GM19351 (cell line): ENCODE measurements around the gene DUSP7.

Experiments used
- ATAC-seq: cut with Tn5 transposase; IDR thresholded peaks from one replicate; pipeline ENCODE4 v1.9.1; 2021; ENCODE audit warnings: mild to moderate bottlenecking, moderate library complexity; ENCODE audit not compliant: unreplicated experiment

The DUSP7 gene

DNA sequence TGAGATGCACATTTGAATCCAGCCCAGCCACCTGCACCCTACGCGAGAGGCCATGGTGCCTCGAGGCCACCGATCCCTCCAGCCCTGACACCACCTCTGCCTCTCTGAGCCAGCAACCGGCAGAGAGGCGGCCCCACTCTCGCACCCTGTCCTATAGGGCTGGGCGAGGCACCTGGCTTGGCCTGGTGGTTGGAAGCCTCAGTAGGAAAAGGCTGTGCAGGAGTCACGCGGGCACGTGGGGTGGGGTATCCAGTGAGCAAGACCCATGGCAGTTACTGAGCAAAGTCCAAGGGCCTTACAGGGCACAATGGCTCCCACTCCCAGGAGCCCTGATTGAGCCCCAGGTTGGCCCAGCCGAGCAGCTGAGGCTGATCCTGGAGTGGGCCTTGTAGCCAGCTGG, 12.4 kb upstream of the DUSP7 start:
- no peak for ATAC-seq

DNA sequence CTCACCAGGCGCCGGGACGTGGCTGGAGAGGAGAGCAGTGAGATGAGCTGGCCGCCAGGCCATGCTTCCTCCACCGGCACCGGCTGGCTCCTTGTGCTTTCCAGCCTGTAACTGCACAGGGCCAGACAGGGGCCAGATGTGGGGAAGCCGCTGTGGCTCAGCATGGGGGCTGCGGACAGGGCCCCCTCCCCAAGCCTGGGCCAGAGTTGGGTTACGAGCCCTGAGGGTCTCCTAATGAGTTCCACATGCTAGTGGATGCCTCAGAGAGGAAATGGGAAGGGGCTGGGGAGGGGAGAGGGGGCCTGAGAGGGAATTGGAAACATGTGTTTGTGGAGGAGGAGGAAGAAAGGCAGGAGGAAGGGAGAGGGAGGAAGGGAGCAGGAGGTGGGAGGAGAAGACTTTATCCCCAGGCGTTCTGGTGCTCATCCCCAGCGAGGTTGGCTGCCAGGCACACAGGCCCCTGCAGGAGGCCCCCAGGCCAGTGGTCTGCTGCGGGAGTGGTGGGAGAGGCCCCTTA, 11.7 kb upstream of the DUSP7 start:
- ATAC-seq = no peak

DNA sequence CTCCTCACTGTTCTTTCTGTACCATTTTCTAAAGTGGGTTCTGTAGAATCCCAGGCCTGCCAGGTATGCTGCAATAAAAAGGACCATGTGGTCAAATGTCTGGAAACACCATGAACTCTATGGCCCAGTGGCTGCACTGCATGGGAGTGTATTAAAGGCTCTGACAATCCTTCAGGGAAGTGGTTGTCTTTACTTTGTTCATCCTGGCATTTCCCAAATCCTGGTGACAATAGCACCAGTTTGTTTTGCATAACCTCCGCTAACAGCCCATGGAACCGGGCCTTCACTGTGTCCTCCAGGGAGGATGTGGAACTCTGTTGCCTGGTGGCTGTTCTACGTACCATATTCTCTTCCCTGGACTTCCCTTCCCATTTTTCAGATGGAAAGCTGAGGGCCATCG, 11.2 kb upstream of the DUSP7 start:
- no peak for ATAC-seq

DNA sequence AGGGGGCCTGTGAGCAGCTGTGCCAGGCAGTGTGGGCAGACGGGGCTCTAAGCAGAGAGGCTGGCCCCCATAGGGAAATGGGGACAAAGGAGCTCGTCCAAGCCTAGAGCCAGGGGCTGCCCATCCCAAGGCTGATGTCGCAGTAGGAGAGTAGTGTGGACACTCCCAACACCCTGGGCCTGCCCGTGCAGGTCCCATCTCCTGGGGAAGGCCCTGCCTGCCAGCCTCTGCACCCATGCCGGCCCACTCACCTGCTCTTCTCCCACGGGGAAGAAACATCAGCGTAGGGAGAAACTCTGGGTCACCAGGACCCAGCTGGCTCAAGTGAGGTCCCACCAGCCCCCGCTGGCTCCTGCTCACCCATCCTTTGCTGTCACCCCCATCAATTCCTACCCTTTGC, 10.7 kb upstream of the DUSP7 start:
- ATAC-seq = no peak

DNA sequence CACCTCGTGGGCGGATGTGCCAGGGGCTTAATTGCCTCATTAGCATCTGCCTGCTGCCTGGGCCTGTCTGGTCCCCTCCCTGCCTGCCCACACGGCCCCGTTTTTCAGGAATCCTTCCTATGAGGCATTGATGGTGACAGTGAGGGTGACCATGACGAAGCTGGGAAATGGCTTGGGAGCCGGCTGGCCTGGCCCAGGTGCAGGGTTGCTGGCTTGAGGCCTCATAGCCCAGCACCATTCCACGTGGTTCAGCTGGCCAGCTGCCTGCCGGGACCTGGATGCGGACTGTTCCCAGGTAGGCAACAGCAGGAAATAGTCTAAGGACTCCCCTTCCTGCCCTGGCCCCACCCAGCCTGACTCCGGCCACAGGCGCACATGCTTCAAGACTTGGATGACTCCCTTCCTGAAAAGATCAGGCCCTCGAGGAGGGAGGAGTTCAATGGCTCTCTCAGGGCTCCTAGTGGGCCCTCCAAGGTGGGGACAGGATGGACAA, 8.9 kb upstream of the DUSP7 start:
- ATAC-seq = no peak

DNA sequence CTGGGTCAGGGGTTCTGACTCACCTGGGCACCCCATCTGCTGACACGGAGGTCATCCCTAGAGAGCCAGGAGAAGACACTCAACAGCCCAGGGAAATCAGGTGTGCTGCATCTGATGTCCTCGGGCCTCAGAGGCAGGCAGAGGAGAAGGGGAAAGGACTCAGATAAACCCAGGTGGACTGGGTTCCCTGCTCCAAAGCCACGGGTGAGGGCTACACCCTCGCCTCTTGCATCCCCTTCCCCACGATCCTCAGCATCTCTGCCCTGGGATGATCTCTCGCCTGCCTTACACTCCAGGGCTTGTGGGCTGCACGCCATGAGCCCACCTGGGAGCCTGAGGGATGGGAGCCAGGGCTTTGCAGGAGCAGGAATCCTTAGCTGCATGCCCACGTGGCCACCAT, 8.2 kb upstream of the DUSP7 start:
- no peak for ATAC-seq

DNA sequence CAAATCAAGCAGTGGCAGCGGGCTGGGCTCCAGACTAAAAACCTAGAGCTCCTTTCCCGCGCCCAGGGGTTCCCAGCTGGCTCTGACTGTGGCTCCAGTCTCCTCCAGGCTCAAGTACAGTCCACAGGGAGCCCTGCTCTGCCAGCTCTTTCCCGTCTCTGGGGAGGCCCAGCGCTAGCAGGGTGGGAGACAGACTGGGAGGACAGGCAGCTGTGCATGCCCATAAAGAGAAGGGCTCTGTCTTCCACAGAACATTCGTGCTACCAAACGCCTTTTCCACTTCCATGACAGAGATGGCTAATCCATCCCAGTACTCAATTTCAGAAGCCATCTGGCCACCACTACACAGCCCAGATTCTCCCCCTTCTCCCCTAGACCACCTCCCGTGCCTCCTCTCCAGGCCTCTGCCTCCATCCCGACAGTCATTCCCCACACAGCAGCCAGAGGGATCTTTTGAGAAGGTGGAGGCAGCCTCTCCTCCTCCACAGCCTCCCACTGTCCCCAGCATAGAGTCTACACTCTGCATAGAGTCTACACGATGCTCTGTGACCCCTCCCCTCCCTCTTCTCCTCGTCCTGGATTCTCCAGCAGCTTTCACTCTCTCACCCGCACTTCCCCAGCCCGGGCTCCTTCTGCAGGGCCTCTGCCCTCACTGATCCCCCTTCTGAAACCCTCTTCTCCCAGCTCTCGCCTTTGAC, 6.8 kb upstream of the DUSP7 start:
- ATAC-seq = no peak

DNA sequence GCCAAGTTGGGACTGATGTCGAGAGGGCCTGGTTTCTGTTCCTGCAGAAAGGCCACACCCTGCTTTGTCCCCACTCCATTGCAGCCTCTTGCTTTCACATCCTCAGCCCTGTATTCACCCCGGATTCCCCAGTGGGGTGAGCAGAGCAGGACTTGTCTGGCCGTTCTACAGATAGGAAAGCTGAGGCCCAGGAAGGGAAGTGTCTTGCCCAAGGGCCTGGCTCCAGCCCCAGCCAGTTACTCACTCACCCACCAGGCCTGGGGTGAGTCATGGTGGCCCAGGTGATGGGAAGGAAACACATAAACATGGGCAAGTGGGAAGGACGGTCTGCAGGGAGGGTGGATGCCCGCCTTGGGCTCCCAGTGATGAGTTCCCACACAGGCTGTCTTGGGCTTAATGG, 6.1 kb upstream of the DUSP7 start:
- ATAC-seq = peak; percentile 50

DNA sequence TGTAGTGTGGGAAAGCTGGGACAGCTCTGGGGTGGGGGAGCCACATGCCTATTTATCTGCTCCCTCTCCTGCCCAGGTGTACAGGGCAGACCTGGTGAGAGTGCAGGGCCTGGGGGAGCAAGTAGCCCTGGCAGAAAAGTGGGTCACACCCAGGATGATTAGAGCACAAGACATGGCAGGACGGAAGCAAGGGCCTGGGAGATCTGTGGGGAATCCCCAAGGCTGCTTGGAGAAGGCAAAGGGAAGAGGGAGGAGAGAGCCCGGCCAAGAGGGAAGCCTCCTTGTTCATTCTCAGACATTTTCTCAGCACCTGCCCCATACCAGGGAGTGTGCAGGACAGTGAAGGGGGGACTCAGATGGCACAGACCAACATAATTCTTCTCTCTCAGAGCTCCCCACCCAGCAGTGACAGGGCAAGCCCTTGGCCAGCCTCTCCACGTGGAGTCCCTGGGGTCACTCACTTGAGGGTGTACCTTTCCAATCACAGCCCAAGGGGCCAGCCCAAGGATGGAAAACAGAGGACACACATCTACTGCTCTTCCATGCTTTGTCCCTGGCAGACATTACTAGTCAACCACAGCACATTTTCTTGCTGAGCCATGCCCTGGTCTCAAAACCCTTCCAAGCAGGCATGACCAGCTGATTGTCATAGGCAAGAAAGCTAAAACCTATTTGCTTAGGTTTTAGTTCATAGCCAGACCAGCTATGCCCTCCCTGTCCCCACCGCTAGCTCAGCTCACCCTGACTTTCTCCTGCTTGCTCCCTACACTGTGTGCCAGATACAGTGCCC, 4.9 kb upstream of the DUSP7 start:
- no peak for ATAC-seq

DNA sequence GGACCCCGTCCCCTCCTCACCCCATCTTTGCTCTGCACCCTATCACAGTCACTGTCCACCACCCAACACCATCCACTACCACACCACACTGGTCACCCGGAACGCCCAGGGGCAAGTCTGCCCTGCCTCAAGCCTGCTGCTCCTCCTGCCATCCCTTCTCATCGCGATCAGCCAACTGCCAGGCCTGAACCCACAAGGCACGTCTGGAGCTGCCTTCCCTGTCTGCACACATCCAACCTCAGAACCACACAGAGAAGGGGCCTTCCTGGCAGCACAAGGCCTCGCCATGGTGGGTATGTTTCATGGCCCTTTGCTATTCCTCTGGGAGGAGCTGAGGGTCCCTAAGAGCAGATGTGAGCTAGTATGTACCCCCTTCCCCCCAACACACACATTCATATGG, 3.4 kb upstream of the DUSP7 start:
- no peak for ATAC-seq

DNA sequence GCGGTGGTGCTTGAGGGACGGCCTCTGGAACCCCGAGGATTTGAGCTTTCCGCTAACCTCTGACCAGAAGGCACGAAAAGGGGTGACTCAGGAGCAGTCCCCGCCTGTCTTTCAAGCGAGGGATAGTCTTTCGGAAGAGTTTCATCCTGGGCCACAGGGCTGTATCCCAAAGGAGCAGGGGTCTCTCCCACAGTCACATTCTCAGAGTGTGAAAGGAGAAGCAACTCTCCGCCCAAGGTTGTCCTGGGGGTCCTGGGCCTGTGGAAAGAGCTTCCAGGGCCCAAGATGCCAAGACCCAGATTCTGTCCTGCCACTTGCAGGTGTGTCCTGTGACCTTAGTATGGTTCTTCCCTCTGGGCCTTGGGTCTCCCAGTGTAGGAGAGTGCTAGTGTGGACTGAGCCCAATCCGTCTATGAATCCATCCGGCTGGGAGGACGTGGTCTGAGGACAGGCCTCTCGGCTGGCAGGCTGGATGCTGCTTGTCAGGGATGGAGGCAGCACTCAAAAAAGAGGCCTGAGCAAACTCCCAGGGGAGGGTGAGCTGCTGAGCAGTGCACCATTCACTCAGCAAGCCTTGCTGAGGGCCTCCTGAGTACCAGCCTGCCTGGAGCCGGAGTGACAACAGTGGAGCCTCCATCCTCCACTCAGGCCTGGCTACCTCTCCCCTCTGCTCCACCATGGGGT, 1.6 kb upstream of the DUSP7 start:
- ATAC-seq = no peak

DNA sequence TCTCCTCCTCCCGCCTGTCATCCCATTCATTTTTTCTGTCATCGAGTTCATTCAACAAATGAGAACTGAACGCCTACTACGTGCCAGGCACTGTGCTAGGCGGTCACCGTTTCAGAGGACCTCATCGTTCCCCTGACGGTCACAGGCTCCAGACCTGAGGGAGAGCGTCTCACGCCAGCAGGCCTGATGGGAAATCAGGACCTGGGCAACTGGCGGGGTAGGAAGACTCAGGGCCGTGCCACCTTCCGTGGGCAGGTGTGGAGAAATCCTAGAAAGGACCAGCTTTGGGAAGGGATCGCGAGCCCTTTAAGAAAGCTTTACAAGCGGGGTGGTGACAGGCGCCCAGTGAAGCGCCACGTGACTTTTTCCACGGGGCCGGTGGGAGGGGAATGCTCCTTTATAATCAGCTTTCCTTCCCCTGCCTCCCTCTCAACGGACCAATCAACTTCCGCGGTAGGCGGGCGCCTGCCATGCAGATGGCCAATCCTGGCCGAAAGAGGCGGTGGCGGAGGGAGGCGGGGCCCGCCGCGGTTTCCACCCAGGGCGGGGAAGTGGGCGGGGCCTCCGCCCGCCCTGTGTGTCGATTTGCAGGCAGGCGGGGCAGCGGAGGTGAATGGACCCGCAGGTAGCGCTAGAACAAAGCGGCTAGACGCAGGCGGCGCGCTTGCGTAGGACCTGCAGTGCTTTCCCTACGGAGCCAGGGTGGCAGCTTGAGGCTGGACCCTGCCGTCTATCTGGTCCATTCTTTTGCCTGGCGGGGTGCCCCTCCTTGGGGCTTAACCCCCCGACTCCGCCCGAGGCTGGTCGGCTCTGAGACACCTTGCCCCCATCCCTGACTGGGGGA, 819 bp upstream of the DUSP7 start:
- ATAC-seq = peak; percentile 81

DNA sequence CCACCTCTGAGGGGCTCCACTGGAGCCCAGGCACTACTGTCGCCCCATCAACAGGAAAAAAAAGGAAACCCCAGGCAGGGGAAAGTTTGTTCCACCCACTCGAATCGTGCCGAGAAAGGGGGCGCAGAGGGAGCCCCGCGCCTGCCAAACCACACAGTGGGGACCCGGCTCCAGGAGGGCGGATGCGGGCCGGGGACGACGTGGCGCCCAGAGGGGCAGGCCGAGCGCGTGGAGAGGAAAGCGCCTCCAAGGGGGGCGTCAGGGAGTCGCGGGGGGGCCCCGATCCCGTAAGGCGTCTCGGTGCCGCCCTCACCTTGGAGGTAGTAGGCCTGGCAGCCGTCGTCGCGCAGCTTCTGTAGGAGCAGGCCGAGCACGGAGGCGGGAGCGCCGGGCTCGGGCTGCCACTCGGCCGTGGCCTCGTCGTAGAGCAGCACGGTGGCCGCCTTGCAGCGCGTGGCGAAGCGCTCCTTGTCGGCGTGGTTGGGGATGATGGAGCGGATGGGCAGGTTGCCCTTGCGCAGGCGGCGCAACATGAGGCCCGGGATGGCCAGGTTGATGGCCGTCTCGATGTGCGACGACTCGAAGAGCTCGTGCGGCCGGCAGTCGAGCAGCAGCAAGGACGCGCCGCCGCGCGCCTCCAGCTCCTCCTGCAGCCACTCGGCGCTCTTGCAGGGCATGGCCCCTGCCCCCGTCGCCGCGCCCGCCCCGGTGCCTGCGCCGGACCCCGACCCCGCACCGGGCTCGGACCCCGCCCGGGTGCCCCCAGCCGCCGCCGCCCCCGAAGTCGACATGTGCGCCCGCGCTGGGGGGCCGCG, 627 bp downstream of the DUSP7 start:
- peak; percentile 23 for ATAC-seq

DNA sequence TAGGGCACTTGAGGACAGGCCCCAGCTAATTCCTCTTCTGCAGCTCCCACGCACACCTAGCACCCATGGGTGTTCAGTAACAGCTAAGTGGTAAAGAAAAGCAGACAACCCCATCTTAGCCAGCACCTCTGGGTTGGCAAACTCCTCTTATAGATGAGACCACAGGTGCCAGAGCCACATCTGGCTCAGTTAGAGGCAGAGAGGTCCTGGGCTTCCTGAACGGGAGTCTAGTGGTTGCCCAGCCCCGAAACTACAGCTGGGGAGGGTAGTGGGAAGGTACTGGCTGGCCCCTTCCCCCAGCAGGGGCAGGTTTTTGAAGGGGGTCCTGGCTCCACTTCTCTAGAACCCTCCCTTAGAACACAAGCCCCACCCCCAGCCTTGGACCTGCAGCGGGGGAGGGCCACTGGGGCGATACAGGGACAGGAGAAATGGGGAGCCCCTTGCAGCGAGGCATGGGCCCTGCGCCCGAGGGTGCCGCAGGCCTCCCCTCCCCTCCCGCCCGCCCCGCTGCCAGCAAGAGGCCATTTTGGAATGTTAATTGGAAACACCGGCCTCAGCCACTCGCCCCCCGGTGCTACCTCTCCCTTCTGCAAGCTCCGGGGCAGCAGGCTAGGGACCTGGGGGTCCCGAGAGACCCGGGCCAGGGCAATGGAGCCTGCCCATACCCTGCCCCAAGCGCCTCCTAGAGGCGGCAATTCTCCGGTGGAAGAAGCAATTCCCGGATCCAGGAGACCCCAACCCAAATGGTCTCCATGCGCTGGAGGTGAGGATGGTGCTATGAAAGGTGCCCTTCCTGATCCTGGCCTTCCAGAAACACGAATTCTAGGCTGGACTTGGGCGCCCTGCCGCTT, 1.5 kb downstream of the DUSP7 start:
- ATAC-seq = no peak

DNA sequence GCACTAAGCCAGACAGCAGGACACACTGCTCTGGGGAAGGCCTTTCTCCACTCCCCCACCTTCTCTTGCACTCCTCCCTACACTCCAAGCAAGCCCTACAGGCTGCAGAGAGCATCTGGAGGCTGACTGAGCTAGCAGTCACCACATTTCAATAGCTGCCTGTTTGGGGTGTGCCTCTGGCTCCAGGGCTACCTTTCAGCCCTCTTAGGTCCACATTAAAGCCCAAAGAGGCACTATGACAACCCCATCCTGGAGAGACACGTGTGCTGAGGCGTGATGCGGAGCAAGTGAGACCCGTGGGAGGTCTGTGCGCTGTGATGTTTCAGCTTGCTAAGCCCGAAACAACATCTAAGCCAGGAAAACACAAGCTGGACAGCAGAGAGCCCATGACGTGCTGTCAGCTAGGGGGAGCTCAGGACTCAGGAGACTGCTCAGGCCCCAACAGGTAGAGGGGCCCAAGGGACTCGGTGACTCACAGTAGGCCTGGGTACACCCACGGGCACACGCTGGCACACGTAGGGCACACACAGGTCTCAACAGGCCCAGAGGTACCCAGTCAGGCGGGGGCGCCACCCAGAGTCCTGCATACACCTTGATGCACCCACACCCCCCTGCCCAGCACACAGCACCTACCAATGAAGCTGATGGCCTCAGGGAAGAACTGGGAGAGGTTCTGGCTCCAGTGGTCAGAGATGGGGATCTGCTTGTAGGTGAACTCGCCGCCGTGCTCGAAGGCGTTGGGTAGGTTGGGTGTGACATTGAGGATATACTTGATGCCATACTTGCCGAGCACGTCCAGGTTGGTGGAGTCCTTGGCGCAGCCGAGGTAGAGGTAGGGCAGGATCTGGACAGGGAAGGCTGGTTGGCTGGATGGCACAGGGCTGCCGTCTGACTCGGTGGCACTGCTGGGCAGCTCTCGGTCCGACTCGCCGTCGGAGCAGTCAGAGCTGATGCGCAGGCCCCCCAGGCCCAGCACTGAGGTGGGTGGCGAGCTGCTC, 2.8 kb downstream of the DUSP7 start:
- no peak for ATAC-seq

DNA sequence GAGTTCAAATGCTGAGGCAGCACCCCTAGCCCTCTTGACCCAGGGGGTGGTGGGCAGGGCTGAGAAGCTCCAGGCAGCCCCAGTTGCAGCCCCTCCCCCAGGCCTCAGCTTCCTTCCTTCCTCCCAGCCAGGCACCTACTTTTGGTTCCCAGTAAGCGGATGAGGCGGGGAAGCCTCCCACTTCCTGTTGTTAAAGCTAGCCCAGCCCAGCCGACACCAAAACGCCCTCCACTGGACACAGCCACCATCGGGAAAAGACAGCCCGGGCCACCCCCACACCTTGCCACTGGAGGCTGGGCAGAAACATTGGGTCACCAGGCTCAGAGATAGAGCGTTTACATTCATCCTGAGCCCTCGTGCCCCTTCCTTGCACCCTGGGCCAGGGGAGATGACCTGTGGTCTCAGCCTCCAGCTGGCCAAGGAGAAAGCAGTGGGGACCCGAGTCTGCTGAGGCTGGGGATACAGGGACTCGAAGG, 3.5 kb downstream of the DUSP7 start:
- ATAC-seq = no peak

DNA sequence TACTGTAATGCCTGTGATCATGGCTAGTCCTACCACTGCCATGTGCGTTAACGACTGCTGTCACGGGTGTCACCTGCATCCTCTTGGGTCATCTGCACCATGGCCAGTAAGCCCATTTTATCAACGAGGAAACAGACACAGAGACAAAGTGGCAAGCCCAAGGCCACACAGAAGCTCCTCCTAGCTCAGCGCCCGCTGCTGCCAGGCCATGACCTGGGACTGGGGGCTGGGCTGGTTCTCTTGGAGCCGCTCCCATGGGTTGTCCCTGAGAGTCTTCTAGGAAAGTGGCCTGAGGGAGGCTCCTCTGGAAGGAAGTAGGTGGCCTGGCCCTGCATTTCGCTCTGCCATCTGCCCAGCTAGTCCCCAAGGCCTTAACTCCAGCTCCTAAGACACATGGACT, 4.9 kb downstream of the DUSP7 start:
- ATAC-seq = no peak

DNA sequence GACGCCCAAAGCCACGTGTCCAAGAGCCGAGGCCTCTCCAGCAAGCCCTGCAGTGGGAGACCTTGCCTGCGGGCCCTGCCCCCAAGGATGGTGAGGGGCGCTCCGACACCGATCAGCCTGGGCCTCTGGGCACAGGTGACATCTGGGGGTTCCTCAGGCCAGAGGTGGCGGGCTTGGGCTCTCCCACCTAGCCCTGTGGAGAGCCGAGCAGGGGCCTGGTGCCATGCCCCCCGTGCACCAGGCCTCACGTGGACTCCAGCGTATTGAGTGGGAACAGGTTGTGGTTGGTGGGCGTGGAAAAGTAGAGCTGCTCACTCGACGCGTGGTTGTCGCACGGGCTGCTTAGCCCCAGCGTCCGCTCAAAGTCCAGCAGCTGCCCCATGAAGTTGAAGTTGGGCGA, 5.8 kb downstream of the DUSP7 start:
- ATAC-seq = no peak
